Body of pancreas (tissue), 4 donors: ENCODE results near the gene RELN.

Experiments
- POLR2A ChIP-seq, 3 donors: fragments of 450-650 bp; IDR thresholded peaks; one replicate each; pipeline ENCODE4 v1.6.1; 2016; ENCODE audit warnings: antibody characterized with exemption in 3 of 3, mild to moderate bottlenecking in 2 of 3
- TF ChIP-seq, protein P1 (sequence below), 7 experiments: fragments of 450-650 bp in 4 of 7; fragments of 200-600 bp in 3 of 7; sonication (generic) in 3 of 7; IDR thresholded peaks; one replicate each; pipeline ENCODE4 v1.5.1; 2016 to 2019; ENCODE audit warnings: antibody characterized with exemption in 7 of 7

DNA sequence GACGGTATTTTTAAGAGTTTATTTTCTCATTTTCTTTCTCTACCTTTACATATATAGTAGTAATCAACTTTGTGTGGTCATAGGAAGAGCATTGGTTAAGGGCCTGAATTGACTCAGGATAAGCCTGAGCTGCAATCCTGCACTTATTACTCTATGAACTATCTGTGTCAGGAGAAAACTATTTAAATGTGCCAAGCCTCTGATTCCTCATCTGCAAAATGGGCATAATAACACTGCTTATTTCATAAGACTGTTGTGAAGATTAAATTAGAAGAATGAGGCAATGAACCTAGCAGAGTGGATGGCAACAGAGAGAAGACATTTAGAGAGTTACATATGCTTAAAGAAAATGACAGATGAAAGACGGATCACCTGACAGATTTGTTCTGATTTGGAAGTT, 175.5 kb downstream of the RELN start:
- TF ChIP-seq, protein P1, sequence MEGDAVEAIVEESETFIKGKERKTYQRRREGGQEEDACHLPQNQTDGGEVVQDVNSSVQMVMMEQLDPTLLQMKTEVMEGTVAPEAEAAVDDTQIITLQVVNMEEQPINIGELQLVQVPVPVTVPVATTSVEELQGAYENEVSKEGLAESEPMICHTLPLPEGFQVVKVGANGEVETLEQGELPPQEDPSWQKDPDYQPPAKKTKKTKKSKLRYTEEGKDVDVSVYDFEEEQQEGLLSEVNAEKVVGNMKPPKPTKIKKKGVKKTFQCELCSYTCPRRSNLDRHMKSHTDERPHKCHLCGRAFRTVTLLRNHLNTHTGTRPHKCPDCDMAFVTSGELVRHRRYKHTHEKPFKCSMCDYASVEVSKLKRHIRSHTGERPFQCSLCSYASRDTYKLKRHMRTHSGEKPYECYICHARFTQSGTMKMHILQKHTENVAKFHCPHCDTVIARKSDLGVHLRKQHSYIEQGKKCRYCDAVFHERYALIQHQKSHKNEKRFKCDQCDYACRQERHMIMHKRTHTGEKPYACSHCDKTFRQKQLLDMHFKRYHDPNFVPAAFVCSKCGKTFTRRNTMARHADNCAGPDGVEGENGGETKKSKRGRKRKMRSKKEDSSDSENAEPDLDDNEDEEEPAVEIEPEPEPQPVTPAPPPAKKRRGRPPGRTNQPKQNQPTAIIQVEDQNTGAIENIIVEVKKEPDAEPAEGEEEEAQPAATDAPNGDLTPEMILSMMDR (IDR thresholded peaks at IDR 0.05): no peak
- no peak for TF ChIP-seq POLR2A (IDR thresholded peaks at IDR 0.05)
